Neural crest cell (in vitro differentiated cells): ENCODE measurements around the gene RNFT2. TPM values are rescaled to one million over a fixed set of nuclear protein-coding genes. Genes with fewer than 3 reads are reported as not detected.

Source experiments
- DNase-seq: peaks from one replicate; pipeline ENCODE4 v3.0.0; 2021; ENCODE audit warnings: low read depth, mixed read lengths, low spot score
- H3K27ac Mint-ChIP-seq: one replicate; pipeline ENCODE4 v1.8.0; 2021; ENCODE audit warnings: mild to moderate bottlenecking, mixed read lengths; ENCODE audit not compliant: unreplicated experiment
- H3K27me3 Mint-ChIP-seq: 2 replicates; pipeline ENCODE4 v1.8.0; 2021; ENCODE audit warnings: low read depth, mild to moderate bottlenecking, mixed read lengths
- H3K36me3 Mint-ChIP-seq: 2 replicates; pipeline ENCODE4 v1.8.0; 2021; ENCODE audit warnings: low read depth, mild to moderate bottlenecking, mixed read lengths
- H3K4me1 Mint-ChIP-seq: 2 replicates; pipeline ENCODE4 v1.8.0; 2021; ENCODE audit warnings: mixed read lengths
- H3K4me3 Mint-ChIP-seq: one replicate; pipeline ENCODE4 v1.8.0; 2021; ENCODE audit warnings: mild to moderate bottlenecking, mixed read lengths
- H3K9me3 Mint-ChIP-seq: 2 replicates; pipeline ENCODE4 v1.8.0; 2021; ENCODE audit warnings: mixed read lengths
- CTCF ChIP-seq: fragments of 200-600 bp; sonication (generic); conservative IDR thresholded peaks from 2 replicates; pipeline ENCODE4 v1.5.0; 2021; ENCODE audit warnings: antibody characterized with exemption, mild to moderate bottlenecking
- total RNA-seq: library from RNA; stranded (reverse); gene quantifications from 2 replicates; pipeline ENCODE4 v1.2.1, GENCODE V29; 2021

The RNFT2 gene
- total RNA-seq, 1 donor from 2014 or later = 79.9 TPM

GRCh38 chr12:116803013-116803736 lies 65.1 kb downstream of the RNFT2 start:
- no peak for TF ChIP-seq CTCF
- Mint-ChIP-seq H3K27me3 (no peaks in the 10 kb centered on the region), H3K9me3 (peaks cover 5% of the 10 kb centered on the region), H3K4me3 (no peak overlapping the region), H3K27ac (no peak overlapping the region), H3K36me3 (peaks cover 18% of the 10 kb centered on the region), H3K4me1 (no peaks in the 10 kb centered on the region)
- no peak for DNase-seq

- H3K36me3 Mint-ChIP-seq = peaks cover 14% of the 10 kb centered on the region
- H3K27ac Mint-ChIP-seq = no peak overlapping the region
- H3K4me1 Mint-ChIP-seq = no peaks in the 10 kb centered on the region
- peaks cover 5% of the 10 kb centered on the region for H3K9me3 Mint-ChIP-seq
- no peaks in the 10 kb centered on the region for H3K27me3 Mint-ChIP-seq
- DNase-seq = no peak
- H3K4me3 Mint-ChIP-seq = no peak overlapping the region
- no peak for TF ChIP-seq CTCF
These were observed 65.9 kb downstream of the RNFT2 start for GRCh38 chr12:116804051-116804450.

- peaks cover 3% of the 10 kb centered on the region for H3K36me3 Mint-ChIP-seq
- H3K4me1 Mint-ChIP-seq = no peaks in the 10 kb centered on the region
- H3K9me3 Mint-ChIP-seq = no peaks in the 10 kb centered on the region
- H3K27ac Mint-ChIP-seq = no peak overlapping the region
- no peaks in the 10 kb centered on the region for H3K27me3 Mint-ChIP-seq
- DNase-seq = no peak
- TF ChIP-seq CTCF = no peak
- H3K4me3 Mint-ChIP-seq = no peak overlapping the region
These were observed 68.8 kb downstream of the RNFT2 start for GRCh38 chr12:116806845-116807440.

GRCh38 chr12:116807546-116807945 lies 69.4 kb downstream of the RNFT2 start:
- Mint-ChIP-seq H3K36me3 (peaks cover 3% of the 10 kb centered on the region), H3K27ac (no peak overlapping the region), H3K27me3 (no peaks in the 10 kb centered on the region), H3K4me3 (no peak overlapping the region), H3K9me3 (no peaks in the 10 kb centered on the region), H3K4me1 (no peaks in the 10 kb centered on the region)
- no peak for TF ChIP-seq CTCF
- no peak for DNase-seq

GRCh38 chr12:116808113-116809105 lies 70.3 kb downstream of the RNFT2 start:
- no peak for TF ChIP-seq CTCF
- Mint-ChIP-seq H3K4me3 (no peak overlapping the region), H3K27ac (no peak overlapping the region), H3K4me1 (no peaks in the 10 kb centered on the region), H3K9me3 (no peaks in the 10 kb centered on the region), H3K27me3 (no peaks in the 10 kb centered on the region), H3K36me3 (peaks cover 1% of the 10 kb centered on the region)
- no peak for DNase-seq
